ENCODE data around the gene PCGF1.

- TF ChIP-seq CTCF (conservative IDR thresholded peaks at IDR 0.05; ENCODE audit: low read depth, low read length): no peak
- TF ChIP-seq EZH2 (IDR thresholded peaks at IDR 0.05; ENCODE audit: borderline replicate concordance, low read depth, low read length, poor library complexity, severe bottlenecking): no peak
Measured at GRCh38 chr2:74511104-74511989, 3.9 kb upstream of the PCGF1 start.
